Neutrophil (primary cell): ENCODE measurements around the gene NR2C2.

ENCODE experiments used
- H3K27ac ChIP-seq: fragments of 200-600 bp; sonication (generic); 2 replicates; pipeline ENCODE4 v1.5.1; 2016; ENCODE audit warnings: mild to moderate bottlenecking, moderate library complexity
- H3K27me3 ChIP-seq: fragments of 200-600 bp; sonication (generic); 2 replicates; pipeline ENCODE4 v1.6.0; 2016; ENCODE audit warnings: mild to moderate bottlenecking
- H3K36me3 ChIP-seq: fragments of 200-600 bp; sonication (generic); 2 replicates; pipeline ENCODE4 v1.5.1; 2017
- H3K4me1 ChIP-seq, 2 experiments: fragments of 200-600 bp in 1 of 2; sonication (generic) in 1 of 2; 1 replicate in 1 of 2; 2 replicates in 1 of 2; pipeline versions ENCODE4 v1.5.1 to v1.6.1; 2013 to 2016; ENCODE audit warnings: low read depth in 1 of 2, low read length in 1 of 2, mild to moderate bottlenecking in 1 of 2, moderate library complexity in 1 of 2; ENCODE audit not compliant: control insufficient read depth in 1 of 2, insufficient read depth in 1 of 2
- H3K4me3 ChIP-seq, 2 experiments: fragments of 200-600 bp in 1 of 2; sonication (generic) in 1 of 2; 1 replicate in 1 of 2; 2 replicates in 1 of 2; pipeline ENCODE4 v1.5.1; 2013 to 2016; ENCODE audit warnings: low read depth in 1 of 2, low read length in 1 of 2, mild to moderate bottlenecking in 1 of 2, moderate library complexity in 1 of 2
- H3K9me3 ChIP-seq: fragments of 200-600 bp; sonication (generic); 2 replicates; pipeline ENCODE4 v1.5.1; 2016
- TF ChIP-seq, protein P1 (sequence below): fragments of 200-600 bp; sonication (generic); IDR thresholded peaks from 2 replicates; pipeline ENCODE4 v1.5.1; 2016; ENCODE audit warnings: antibody characterized with exemption

The NR2C2 gene

DNA sequence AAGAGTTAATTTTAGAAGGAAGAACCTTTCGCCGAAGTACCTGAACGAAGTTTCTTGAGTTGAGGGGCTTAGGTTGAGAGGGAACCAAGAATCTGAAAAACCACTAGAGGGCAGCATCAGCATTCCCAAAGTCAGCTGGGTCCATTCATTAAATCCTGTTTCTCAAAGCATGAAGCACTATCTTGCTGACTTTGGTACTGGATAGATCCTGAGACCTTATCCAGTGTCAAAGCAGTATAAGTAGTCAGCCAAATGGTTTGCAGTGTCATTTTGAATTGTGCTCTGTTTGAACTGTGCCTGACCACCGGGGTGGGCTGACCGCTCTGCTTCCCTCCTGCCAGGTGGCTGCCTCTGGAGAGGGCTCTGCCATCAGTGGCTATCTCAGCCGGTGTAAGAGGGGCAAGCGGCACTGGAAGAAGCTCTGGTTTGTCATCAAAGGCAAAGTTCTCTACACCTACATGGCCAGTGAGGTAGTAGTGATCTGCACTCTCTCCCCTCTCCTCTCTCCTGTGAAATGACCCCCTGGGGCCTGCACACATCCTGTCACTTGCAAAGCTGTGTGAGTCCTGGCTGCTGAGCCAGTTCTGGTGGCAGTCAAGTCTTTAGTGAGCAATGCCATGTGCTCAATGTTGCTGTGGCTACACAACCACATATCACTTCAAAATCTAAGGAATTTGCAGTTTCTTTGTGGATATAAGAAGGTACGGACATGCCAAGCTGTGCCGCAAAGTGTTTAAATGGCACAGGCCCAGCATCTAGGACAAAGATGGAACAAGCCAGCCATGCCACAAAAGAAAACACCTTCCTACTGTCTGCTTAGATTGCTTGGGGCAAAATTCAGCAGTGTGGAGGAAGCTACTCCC, 21.4 kb upstream of the NR2C2 start:
- Histone ChIP-seq H3K36me3 (no peaks in the 10 kb centered on the region), H3K4me3 (no peak overlapping the region), H3K9me3 (no peaks in the 10 kb centered on the region), H3K4me1 (no peaks in the 10 kb centered on the region), H3K27me3 (no peaks in the 10 kb centered on the region), H3K27ac (no peak overlapping the region)
- TF ChIP-seq, protein P1, sequence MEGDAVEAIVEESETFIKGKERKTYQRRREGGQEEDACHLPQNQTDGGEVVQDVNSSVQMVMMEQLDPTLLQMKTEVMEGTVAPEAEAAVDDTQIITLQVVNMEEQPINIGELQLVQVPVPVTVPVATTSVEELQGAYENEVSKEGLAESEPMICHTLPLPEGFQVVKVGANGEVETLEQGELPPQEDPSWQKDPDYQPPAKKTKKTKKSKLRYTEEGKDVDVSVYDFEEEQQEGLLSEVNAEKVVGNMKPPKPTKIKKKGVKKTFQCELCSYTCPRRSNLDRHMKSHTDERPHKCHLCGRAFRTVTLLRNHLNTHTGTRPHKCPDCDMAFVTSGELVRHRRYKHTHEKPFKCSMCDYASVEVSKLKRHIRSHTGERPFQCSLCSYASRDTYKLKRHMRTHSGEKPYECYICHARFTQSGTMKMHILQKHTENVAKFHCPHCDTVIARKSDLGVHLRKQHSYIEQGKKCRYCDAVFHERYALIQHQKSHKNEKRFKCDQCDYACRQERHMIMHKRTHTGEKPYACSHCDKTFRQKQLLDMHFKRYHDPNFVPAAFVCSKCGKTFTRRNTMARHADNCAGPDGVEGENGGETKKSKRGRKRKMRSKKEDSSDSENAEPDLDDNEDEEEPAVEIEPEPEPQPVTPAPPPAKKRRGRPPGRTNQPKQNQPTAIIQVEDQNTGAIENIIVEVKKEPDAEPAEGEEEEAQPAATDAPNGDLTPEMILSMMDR, result peak; percentile 38

DNA sequence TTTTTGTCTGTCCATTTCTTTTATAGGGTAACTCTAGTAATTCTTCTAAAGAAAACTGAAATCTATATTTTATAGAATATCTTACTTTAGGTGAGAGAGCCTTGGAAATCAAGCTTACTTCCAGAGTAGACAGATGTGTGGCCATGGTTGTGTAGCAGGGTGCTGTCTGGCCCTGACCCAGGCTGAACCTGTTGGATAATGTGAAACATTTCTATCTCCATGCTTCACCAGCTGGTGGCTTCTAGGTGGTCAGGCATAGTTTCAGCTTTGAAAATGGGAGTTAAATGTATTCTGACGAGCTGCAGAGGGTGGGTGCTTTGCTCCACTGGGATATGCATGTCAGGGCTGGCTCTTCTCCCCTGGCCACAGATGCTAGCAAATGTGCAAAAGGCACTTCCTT, 20.8 kb upstream of the NR2C2 start:
- Histone ChIP-seq H3K27me3 (no peaks in the 10 kb centered on the region), H3K36me3 (no peaks in the 10 kb centered on the region), H3K4me3 (no peak overlapping the region), H3K27ac (no peak overlapping the region), H3K4me1 (no peaks in the 10 kb centered on the region), H3K9me3 (no peaks in the 10 kb centered on the region)
- TF ChIP-seq, protein P1, result no peak

DNA sequence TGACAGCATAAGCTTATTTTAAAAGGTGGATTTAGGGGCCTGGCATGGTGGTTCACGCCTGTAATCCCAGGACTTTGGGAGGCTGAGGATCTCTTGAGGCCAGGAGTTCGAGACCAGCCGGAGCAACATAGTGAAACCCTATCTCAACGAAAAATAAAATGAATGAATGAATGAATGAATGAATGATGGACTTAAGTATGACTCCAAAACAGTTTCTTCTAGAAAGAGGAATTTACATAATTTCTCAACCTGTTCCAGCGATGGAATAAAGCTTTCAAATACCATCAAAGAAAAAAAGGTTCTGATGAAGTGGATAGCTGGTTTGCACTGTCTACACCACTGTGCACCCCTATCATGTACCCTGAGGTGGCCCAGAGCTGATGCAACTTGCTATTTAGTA, 20.1 kb upstream of the NR2C2 start:
- Histone ChIP-seq H3K27me3 (no peaks in the 10 kb centered on the region), H3K4me1 (no peaks in the 10 kb centered on the region), H3K36me3 (no peaks in the 10 kb centered on the region), H3K27ac (no peak overlapping the region), H3K4me3 (no peak overlapping the region), H3K9me3 (no peaks in the 10 kb centered on the region)
- TF ChIP-seq, protein P1, result no peak

DNA sequence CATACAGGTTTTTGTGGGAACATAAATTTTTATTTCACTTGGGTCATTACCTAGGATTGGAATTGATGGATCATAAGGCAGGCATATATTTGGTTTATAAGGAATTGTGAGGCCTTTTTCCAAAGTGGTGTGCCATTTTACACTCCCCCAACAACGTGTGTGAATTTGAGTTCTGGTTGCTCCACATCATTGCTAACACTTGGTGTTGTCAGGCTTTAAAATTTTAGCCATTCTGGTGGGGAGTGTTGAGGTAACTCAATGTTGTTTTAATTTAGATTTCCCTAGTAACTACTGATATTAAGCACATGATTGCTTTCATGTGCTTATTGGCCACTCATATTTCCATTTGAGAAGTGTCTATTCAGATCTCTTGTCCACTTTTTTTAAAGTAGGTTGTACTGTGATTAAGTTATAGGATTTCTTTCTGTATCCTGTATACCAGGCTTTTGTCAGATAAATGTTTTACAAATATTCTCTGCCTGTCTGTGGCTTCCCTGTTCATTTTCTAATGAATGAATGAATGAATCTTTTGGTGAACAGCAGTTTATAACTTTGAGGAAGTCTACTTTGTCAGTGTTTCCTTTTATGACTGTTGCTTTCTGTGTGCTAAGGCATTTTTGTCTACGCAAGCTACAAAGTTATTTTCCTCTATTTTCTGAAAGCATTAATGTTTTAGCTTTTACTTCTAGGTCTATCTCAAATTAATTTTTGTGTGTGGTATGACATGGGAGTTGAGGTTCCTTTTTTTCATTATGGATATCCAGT, 17.9 kb upstream of the NR2C2 start:
- Histone ChIP-seq H3K36me3 (no peaks in the 10 kb centered on the region), H3K4me1 (no peaks in the 10 kb centered on the region), H3K4me3 (no peak overlapping the region), H3K9me3 (no peaks in the 10 kb centered on the region), H3K27ac (no peak overlapping the region), H3K27me3 (no peaks in the 10 kb centered on the region)
- TF ChIP-seq, protein P1, result no peak

DNA sequence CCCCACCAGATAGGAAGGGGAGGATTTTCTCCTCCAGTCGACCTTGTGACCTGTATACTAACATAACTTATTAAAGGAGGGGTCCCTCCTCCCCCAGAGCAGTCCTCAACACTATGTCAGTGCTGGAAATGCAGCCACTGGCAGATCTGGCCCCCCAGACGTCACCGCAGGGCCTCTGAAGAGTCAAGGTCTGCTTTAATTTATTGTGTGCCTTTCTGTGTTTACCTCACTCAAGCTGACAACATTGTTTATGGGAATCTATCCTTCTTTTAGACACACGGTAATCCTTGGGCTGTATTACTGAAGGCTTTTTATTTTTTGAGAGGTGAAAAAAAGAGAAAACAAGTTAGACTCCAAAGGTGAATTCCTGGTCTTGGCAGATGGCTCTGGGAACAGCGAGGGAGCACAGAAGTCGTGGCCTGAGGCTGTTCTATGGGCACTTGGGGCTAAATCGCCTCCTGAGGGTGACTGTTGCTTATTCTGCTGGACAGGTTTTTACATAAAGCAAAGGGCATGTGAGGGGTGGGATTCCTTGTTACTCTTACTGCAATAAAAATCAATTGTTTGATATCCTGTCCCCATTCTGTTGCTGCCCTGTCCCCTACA, 13.5 kb upstream of the NR2C2 start:
- no peaks in the 10 kb centered on the region for H3K27me3 ChIP-seq
- TF ChIP-seq, protein P1, result no peak
- H3K36me3 ChIP-seq, result no peaks in the 10 kb centered on the region
- peaks cover 3 to 7% of the 10 kb centered on the region in 2 experiments for H3K4me1 ChIP-seq
- no peak overlapping the region for H3K4me3 ChIP-seq
- H3K27ac ChIP-seq, result no peak overlapping the region
- H3K9me3 ChIP-seq, result no peaks in the 10 kb centered on the region
